ENCODE data around the gene C2orf66.
A peak's percentile ranks its signal among the peaks of the same experiment; 100 is the strongest.

C2orf66 gene

GRCh38 chr2:196840171-196840570 lies 31.0 kb upstream of the C2orf66 start:
- no peak for TF ChIP-seq CTCF (conservative IDR thresholded peaks at IDR 0.05; ENCODE audit: low read depth, low read length)
- H3K4me3 ChIP-seq (ENCODE audit: low read length), result no peak overlapping the region
- DNase-seq (ENCODE audit: low read depth), result no peak

- DNase-seq (ENCODE audit: low read depth), result no peak
- no peak for TF ChIP-seq CTCF (conservative IDR thresholded peaks at IDR 0.05; ENCODE audit: low read depth, low read length)
- no peak overlapping the region for H3K4me3 ChIP-seq (ENCODE audit: low read length)
Observed at GRCh38 chr2:196839574-196839973, 30.4 kb upstream of the C2orf66 start.

- no peak overlapping the region for H3K4me3 ChIP-seq (ENCODE audit: low read length)
- TF ChIP-seq CTCF (conservative IDR thresholded peaks at IDR 0.05; ENCODE audit: low read depth, low read length), result no peak
Observed at GRCh38 chr2:196836440-196836839, 27.3 kb upstream of the C2orf66 start.

GRCh38 chr2:196830701-196831100 lies 21.5 kb upstream of the C2orf66 start:
- no peak for TF ChIP-seq CTCF (conservative IDR thresholded peaks at IDR 0.05; ENCODE audit: low read depth, low read length)
- H3K4me3 ChIP-seq (ENCODE audit: low read length), result no peak overlapping the region
- no peak for DNase-seq (ENCODE audit: low read depth)

More at GRCh38 chr2:196836440-196836839, 27.3 kb upstream of the C2orf66 start:
- DNase-seq (ENCODE audit: low read depth), result no peak

- no peak for TF ChIP-seq CTCF (conservative IDR thresholded peaks at IDR 0.05; ENCODE audit: low read depth, low read length)
- no peak overlapping the region for H3K4me3 ChIP-seq (ENCODE audit: low read length)
- DNase-seq (ENCODE audit: low read depth), result no peak
Observed at GRCh38 chr2:196827356-196827755, 18.2 kb upstream of the C2orf66 start.

GRCh38 chr2:196823750-196824522 lies 14.8 kb upstream of the C2orf66 start:
- H3K4me3 ChIP-seq (ENCODE audit: low read length), result no peak overlapping the region
- no peak for TF ChIP-seq CTCF (conservative IDR thresholded peaks at IDR 0.05; ENCODE audit: low read depth, low read length)
- peak; percentile 2 for DNase-seq (ENCODE audit: low read depth)

GRCh38 chr2:196821195-196821594 lies 12.0 kb upstream of the C2orf66 start:
- TF ChIP-seq CTCF (conservative IDR thresholded peaks at IDR 0.05; ENCODE audit: low read depth, low read length), result no peak
- no peak overlapping the region for H3K4me3 ChIP-seq (ENCODE audit: low read length)
- DNase-seq (ENCODE audit: low read depth), result no peak
